Epithelial cell of proximal tubule (primary cell): Measurements from ENCODE around the gene ESR1. TPM values are rescaled to one million over a fixed set of nuclear protein-coding genes. Genes with fewer than 3 reads are reported as not detected.

ENCODE experiments used
- DNase-seq: peaks from one replicate; pipeline ENCODE4 v3.0.0-alpha.2; 2011; ENCODE audit warnings: low read depth
- H3K4me3 ChIP-seq: 2 replicates; pipeline ENCODE4 v1.5.1; 2011; ENCODE audit warnings: low read depth, mild to moderate bottlenecking, low read length
- total RNA-seq: library from RNA; depleted of rRNA; stranded (reverse); fragments of >200 nt; gene quantifications from 2 replicates; pipeline ENCODE4 v1.2.3, GENCODE V29; 2015
- TF ChIP-seq, protein P1 (sequence below): conservative IDR thresholded peaks from 2 replicates; pipeline ENCODE4 v1.5.1; 2012; ENCODE audit warnings: low read depth, mild to moderate bottlenecking, low read length

The ESR1 gene
- total RNA-seq, 1 donor from 2014 or later, result not detected

DNA sequence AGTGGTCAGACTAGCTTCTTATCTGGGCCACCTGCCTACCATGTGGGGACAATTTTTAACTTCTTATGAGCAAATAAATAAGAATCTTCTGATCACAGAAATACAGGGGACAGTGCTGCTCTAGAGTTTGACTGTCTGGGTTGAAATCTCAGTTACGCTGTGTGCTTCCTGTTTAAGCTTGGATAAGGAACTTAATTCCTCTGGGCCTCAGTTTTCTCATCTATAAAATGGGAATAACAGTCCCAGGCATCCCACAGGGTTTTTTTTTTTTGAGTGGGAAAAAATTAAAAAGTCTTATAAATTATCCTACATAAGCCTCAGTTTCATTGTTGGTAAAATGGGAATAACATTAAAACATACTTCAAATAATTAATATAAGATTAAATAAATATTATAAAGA is 340.9 kb downstream of the ESR1 start:
- H3K4me3 ChIP-seq, result no peak overlapping the region
- DNase-seq, result no peak
- TF ChIP-seq, protein P1, sequence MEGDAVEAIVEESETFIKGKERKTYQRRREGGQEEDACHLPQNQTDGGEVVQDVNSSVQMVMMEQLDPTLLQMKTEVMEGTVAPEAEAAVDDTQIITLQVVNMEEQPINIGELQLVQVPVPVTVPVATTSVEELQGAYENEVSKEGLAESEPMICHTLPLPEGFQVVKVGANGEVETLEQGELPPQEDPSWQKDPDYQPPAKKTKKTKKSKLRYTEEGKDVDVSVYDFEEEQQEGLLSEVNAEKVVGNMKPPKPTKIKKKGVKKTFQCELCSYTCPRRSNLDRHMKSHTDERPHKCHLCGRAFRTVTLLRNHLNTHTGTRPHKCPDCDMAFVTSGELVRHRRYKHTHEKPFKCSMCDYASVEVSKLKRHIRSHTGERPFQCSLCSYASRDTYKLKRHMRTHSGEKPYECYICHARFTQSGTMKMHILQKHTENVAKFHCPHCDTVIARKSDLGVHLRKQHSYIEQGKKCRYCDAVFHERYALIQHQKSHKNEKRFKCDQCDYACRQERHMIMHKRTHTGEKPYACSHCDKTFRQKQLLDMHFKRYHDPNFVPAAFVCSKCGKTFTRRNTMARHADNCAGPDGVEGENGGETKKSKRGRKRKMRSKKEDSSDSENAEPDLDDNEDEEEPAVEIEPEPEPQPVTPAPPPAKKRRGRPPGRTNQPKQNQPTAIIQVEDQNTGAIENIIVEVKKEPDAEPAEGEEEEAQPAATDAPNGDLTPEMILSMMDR, result no peak

DNA sequence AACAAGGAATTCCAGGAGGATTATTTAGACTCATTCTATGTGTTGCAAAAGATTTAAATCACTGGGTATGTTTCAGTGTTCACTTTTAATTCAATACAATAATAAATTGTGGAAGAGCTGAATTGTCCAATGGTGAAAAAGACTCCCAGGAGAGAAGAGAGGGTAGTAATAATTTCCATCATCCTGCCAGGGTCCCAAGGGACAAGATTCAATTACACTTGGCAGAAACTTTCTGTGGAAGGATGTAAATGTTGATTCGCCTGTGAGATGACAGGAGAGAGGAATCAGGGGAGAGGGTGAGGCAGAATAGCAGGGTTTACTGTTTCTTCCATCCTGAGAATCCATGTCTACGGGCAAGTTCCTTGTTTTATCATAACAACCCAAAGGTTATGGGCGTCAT is 342.7 kb downstream of the ESR1 start:
- H3K4me3 ChIP-seq, result no peak overlapping the region
- no peak for DNase-seq
- TF ChIP-seq, protein P1, result no peak

- H3K4me3 ChIP-seq, result no peak overlapping the region
- DNase-seq, result no peak
- TF ChIP-seq, protein P1, result no peak
These were observed 344.4 kb downstream of the ESR1 start for GRCh38 chr6:152151920-152152319.

GRCh38 chr6:152154559-152155356 is 347.3 kb downstream of the ESR1 start:
- TF ChIP-seq, protein P1, result no peak
- no peak for DNase-seq
- H3K4me3 ChIP-seq, result no peak overlapping the region

DNA sequence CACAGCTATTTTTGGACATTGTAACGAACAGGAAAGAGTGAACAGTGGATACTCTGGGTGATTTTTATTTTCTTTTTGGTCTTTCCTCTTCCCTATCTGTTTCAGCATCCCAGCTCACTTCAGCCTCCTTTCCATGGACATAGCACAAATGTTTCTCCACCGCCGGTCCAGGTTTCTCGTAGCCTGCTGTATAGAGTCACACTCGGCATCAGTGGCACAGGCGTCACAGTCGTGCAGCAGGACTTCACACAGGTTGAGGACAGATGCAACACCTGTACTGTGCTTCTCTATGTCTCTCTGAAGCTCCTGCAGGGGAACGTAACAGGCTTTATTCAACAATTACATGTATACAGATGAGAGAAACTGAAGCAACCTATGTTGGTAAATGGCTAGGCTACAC is 348.3 kb downstream of the ESR1 start:
- TF ChIP-seq, protein P1, result no peak
- H3K4me3 ChIP-seq, result no peak overlapping the region
- no peak for DNase-seq

- no peak for DNase-seq
- no peak overlapping the region for H3K4me3 ChIP-seq
- TF ChIP-seq, protein P1, result no peak
These were observed 352.9 kb downstream of the ESR1 start for GRCh38 chr6:152160346-152160745.

GRCh38 chr6:152161501-152161900 is 354.0 kb downstream of the ESR1 start:
- TF ChIP-seq, protein P1, result no peak
- DNase-seq, result no peak
- H3K4me3 ChIP-seq, result no peak overlapping the region
